ENCODE measurements around the gene GSTO2. TPM values are rescaled to one million over a fixed set of nuclear protein-coding genes. Genes with fewer than 3 reads are reported as not detected.

The GSTO2 gene
- polyA plus RNA-seq (2013, experiment 1 of 2) = 3.7 TPM
- 6.6 TPM for polyA plus RNA-seq (2013, experiment 2 of 2)

- H3K9ac ChIP-seq (ENCODE audit: low read depth, low read length) = peak within 1 kb of the TSS; percentile 98
- peak within 1 kb of the TSS; percentile 92 for H3K27ac ChIP-seq (ENCODE audit: low read depth, low read length)
- no peaks in the 10 kb centered on the region for H3K9me3 ChIP-seq (ENCODE audit: insufficient read depth, low read depth, low read length)
- peak within 1 kb of the TSS; percentile 99 for H3K4me3 ChIP-seq (ENCODE audit: low read length)
- no peaks in the 10 kb centered on the region for H3K4me1 ChIP-seq (ENCODE audit: insufficient read depth, low read length)
- H3K27me3 ChIP-seq (ENCODE audit: insufficient read depth, low read length) = no peaks in the 10 kb centered on the region
- H3K36me3 ChIP-seq (ENCODE audit: insufficient read depth, low read length) = peaks cover 38% of the 10 kb centered on the region
- 14% methylated on average over 59 of the region's 59 CpGs for whole genome bisulfite sequencing
These were observed at the start of gene GSTO2 for GRCh38 chr10:104268713-104269645. TSS of gene GSTO2 (plus strand) at chr10:104269184. CDS start at chr10:104274916, 5,732 bp downstream.

GRCh38 chr10:104220522-104220921, 48.5 kb upstream of the GSTO2 start:
- Histone ChIP-seq H3K4me1 (ENCODE audit: insufficient read depth, low read length) (no peaks in the 10 kb centered on the region), H3K9ac (ENCODE audit: low read depth, low read length) (no peak overlapping the region), H3K27ac (ENCODE audit: low read depth, low read length) (no peak overlapping the region), H3K9me3 (ENCODE audit: insufficient read depth, low read depth, low read length) (no peaks in the 10 kb centered on the region), H3K36me3 (ENCODE audit: insufficient read depth, low read length) (no peaks in the 10 kb centered on the region), H3K27me3 (ENCODE audit: insufficient read depth, low read length) (no peaks in the 10 kb centered on the region), H3K4me3 (ENCODE audit: low read length) (no peak overlapping the region)
- WGBS = 100% methylated on average over 2 of the region's 2 CpGs

DNA sequence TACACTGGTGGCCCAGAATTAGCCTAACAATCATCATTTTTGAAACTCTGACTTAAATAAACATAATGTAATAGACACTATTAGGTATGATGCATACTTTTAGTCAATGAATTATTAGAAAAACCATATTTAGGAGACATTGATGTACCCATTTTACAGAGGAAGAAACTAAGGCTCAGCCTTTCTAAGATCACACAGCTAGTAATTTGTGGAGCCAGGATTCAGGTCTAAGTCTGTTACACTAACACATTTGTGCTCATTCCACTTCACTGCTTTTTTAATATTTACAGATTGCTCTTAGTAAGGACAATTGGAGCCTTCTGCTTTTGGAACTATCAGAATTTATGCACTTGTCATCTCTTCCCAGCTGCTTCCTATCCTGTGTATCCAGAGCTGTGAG, 45.7 kb upstream of the GSTO2 start:
- no peaks in the 10 kb centered on the region for H3K36me3 ChIP-seq (ENCODE audit: insufficient read depth, low read length)
- no peak overlapping the region for H3K9ac ChIP-seq (ENCODE audit: low read depth, low read length)
- no peaks in the 10 kb centered on the region for H3K27me3 ChIP-seq (ENCODE audit: insufficient read depth, low read length)
- no peaks in the 10 kb centered on the region for H3K4me1 ChIP-seq (ENCODE audit: insufficient read depth, low read length)
- H3K27ac ChIP-seq (ENCODE audit: low read depth, low read length) = no peak overlapping the region
- H3K9me3 ChIP-seq (ENCODE audit: insufficient read depth, low read depth, low read length) = no peaks in the 10 kb centered on the region
- H3K4me3 ChIP-seq (ENCODE audit: low read length) = no peak overlapping the region

GRCh38 chr10:104230490-104230889, 38.5 kb upstream of the GSTO2 start:
- 91% methylated on average over 3 of the region's 4 CpGs for WGBS
- no peaks in the 10 kb centered on the region for H3K36me3 ChIP-seq (ENCODE audit: insufficient read depth, low read length)
- H3K9ac ChIP-seq (ENCODE audit: low read depth, low read length) = no peak overlapping the region
- H3K27me3 ChIP-seq (ENCODE audit: insufficient read depth, low read length) = peaks cover 6% of the 10 kb centered on the region
- H3K4me1 ChIP-seq (ENCODE audit: insufficient read depth, low read length) = peaks cover 6% of the 10 kb centered on the region; the same call in 1 of the 2 replicates
- no peak overlapping the region for H3K27ac ChIP-seq (ENCODE audit: low read depth, low read length)
- no peak overlapping the region for H3K4me3 ChIP-seq (ENCODE audit: low read length)
- H3K9me3 ChIP-seq (ENCODE audit: insufficient read depth, low read depth, low read length) = peaks cover 13% of the 10 kb centered on the region

- Histone ChIP-seq H3K4me3 (ENCODE audit: low read length) (peak within 1 kb of the TSS; percentile 79), H3K9ac (ENCODE audit: low read depth, low read length) (peak within 1 kb of the TSS; percentile 80)
- WGBS = under 1% methylated on average over 60 of the region's 60 CpGs
These were observed 37.0 kb upstream of the GSTO2 start, which contains the start of gene CFAP43 for GRCh38 chr10:104231784-104232612. TSS of gene CFAP43 (minus strand) at chr10:104232364. CDS start at chr10:104232246, 118 bp downstream.

GRCh38 chr10:104232613-104233102, 36.3 kb upstream of the GSTO2 start:
- Histone ChIP-seq H3K36me3 (ENCODE audit: insufficient read depth, low read length) (no peaks in the 10 kb centered on the region), H3K4me3 (ENCODE audit: low read length) (peak overlapping the region; percentile 79), H3K4me1 (ENCODE audit: insufficient read depth, low read length) (peaks cover 6% of the 10 kb centered on the region; the same call in 1 of the 2 replicates), H3K9ac (ENCODE audit: low read depth, low read length) (peak overlapping the region; percentile 67), H3K27ac (ENCODE audit: low read depth, low read length) (no peak overlapping the region), H3K27me3 (ENCODE audit: insufficient read depth, low read length) (peaks cover 6% of the 10 kb centered on the region), H3K9me3 (ENCODE audit: insufficient read depth, low read depth, low read length) (peaks cover 14% of the 10 kb centered on the region)
- 12% methylated on average over 16 of the region's 20 CpGs for WGBS

More at GRCh38 chr10:104231784-104232612, 37.0 kb upstream of the GSTO2 start, which contains the start of gene CFAP43:
- Histone ChIP-seq H3K9me3 (ENCODE audit: insufficient read depth, low read depth, low read length) (peaks cover 14% of the 10 kb centered on the region), H3K36me3 (ENCODE audit: insufficient read depth, low read length) (no peaks in the 10 kb centered on the region), H3K27me3 (ENCODE audit: insufficient read depth, low read length) (peaks cover 6% of the 10 kb centered on the region), H3K4me1 (ENCODE audit: insufficient read depth, low read length) (peaks cover 6% of the 10 kb centered on the region; the same call in 1 of the 2 replicates), H3K27ac (ENCODE audit: low read depth, low read length) (no peak within 1 kb of the TSS)

DNA sequence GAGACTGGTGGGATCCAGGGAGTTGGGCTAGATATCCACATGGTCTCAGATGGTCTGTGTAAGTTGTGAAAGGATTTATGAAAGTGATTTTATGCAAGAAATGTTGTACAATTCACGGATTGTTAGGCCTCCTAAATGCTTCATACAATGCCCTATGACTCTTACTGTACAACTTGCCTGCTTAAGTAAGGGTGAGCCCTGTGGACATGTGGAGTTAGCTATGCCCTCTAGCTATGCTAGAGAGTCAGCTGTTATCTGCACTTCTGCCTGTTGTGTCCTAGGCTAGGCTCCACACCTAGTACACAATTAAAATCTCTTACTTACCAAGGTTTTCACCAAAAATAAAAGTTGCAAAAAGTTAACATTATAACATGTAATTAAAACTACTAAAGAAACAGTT, 35.2 kb upstream of the GSTO2 start:
- peaks cover 6% of the 10 kb centered on the region; the same call in 1 of the 2 replicates for H3K4me1 ChIP-seq (ENCODE audit: insufficient read depth, low read length)
- H3K36me3 ChIP-seq (ENCODE audit: insufficient read depth, low read length) = no peaks in the 10 kb centered on the region

DNA sequence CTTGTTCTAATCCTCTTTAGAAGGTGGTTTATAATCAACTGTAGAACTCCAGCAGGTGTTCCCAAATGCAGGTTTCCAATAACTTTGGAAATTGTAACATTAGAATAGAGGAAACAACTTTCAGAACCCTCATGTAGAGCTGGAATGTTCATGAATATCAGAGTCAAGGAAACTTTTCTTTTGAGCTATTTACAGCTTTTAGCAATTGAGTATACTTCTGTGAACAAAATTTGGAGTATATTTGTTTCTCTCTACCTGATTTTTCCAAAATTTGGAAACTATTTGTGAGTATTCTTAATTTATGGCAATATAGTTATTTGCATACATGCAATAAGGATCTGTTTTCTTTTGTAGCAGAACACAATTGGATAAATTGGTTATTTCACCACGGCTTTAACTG, 34.0 kb upstream of the GSTO2 start:
- peaks cover 6% of the 10 kb centered on the region for H3K27me3 ChIP-seq (ENCODE audit: insufficient read depth, low read length)
- H3K4me3 ChIP-seq (ENCODE audit: low read length) = no peak overlapping the region
- peaks cover 14% of the 10 kb centered on the region for H3K9me3 ChIP-seq (ENCODE audit: insufficient read depth, low read depth, low read length)
- no peaks in the 10 kb centered on the region for H3K36me3 ChIP-seq (ENCODE audit: insufficient read depth, low read length)
- H3K4me1 ChIP-seq (ENCODE audit: insufficient read depth, low read length) = peaks cover 6% of the 10 kb centered on the region; the same call in 1 of the 2 replicates
- no peak overlapping the region for H3K9ac ChIP-seq (ENCODE audit: low read depth, low read length)
- 83% methylated on average over 1 of the region's 1 CpG for WGBS
- H3K27ac ChIP-seq (ENCODE audit: low read depth, low read length) = no peak overlapping the region

More for the DNA sequence above, 35.2 kb upstream of the GSTO2 start:
- Histone ChIP-seq H3K4me3 (ENCODE audit: low read length) (no peak overlapping the region), H3K9me3 (ENCODE audit: insufficient read depth, low read depth, low read length) (peaks cover 14% of the 10 kb centered on the region), H3K27ac (ENCODE audit: low read depth, low read length) (no peak overlapping the region), H3K27me3 (ENCODE audit: insufficient read depth, low read length) (peaks cover 6% of the 10 kb centered on the region), H3K9ac (ENCODE audit: low read depth, low read length) (no peak overlapping the region)
- WGBS = 100% methylated on average over 1 of the region's 1 CpG

GRCh38 chr10:104235801-104236200, 33.2 kb upstream of the GSTO2 start:
- H3K4me1 ChIP-seq (ENCODE audit: insufficient read depth, low read length) = peaks cover 6% of the 10 kb centered on the region; the same call in 1 of the 2 replicates
- no peak overlapping the region for H3K4me3 ChIP-seq (ENCODE audit: low read length)
- no peak overlapping the region for H3K27ac ChIP-seq (ENCODE audit: low read depth, low read length)
- 90% methylated on average over 3 of the region's 3 CpGs for WGBS
- peaks cover 14% of the 10 kb centered on the region for H3K9me3 ChIP-seq (ENCODE audit: insufficient read depth, low read depth, low read length)
- H3K36me3 ChIP-seq (ENCODE audit: insufficient read depth, low read length) = no peaks in the 10 kb centered on the region
- peaks cover 6% of the 10 kb centered on the region for H3K27me3 ChIP-seq (ENCODE audit: insufficient read depth, low read length)
- no peak overlapping the region for H3K9ac ChIP-seq (ENCODE audit: low read depth, low read length)

- Histone ChIP-seq H3K9ac (ENCODE audit: low read depth, low read length) (no peak overlapping the region), H3K27ac (ENCODE audit: low read depth, low read length) (no peak overlapping the region), H3K4me1 (ENCODE audit: insufficient read depth, low read length) (no peaks in the 10 kb centered on the region), H3K27me3 (ENCODE audit: insufficient read depth, low read length) (no peaks in the 10 kb centered on the region), H3K9me3 (ENCODE audit: insufficient read depth, low read depth, low read length) (peaks cover 6% of the 10 kb centered on the region; the same call in 1 of the 2 replicates), H3K36me3 (ENCODE audit: insufficient read depth, low read length) (no peaks in the 10 kb centered on the region), H3K4me3 (ENCODE audit: low read length) (no peak overlapping the region)
- WGBS = 87% methylated on average over 2 of the region's 2 CpGs
These were observed 28.9 kb upstream of the GSTO2 start for GRCh38 chr10:104240078-104240477.

All from HUES64 (cell line).